Measurements from ENCODE around the gene FBXO8.

FBXO8 gene

GRCh38 chr4:174260099-174260498, 23.4 kb downstream of the FBXO8 start:
- Histone ChIP-seq H3K36me3 (peaks cover 3% of the 10 kb centered on the region), H3K4me3 (ENCODE audit: low read depth, low read length) (no peak overlapping the region)
- DNase-seq, result no peak

GRCh38 chr4:174259580-174259979, 23.9 kb downstream of the FBXO8 start:
- H3K36me3 ChIP-seq, result peaks cover 3% of the 10 kb centered on the region
- no peak for DNase-seq
- H3K4me3 ChIP-seq (ENCODE audit: low read depth, low read length), result no peak overlapping the region
- H3K9me3 ChIP-seq (ENCODE audit: severe bottlenecking), result no peaks in the 10 kb centered on the region
- no peaks in the 10 kb centered on the region for H3K27me3 ChIP-seq (ENCODE audit: insufficient read depth, low read depth, severe bottlenecking)
- H3K27ac ChIP-seq, result no peak overlapping the region
- no peak for TF ChIP-seq CTCF (IDR thresholded peaks at IDR 0.05; ENCODE audit: low read depth, low read length)

More at GRCh38 chr4:174260099-174260498, 23.4 kb downstream of the FBXO8 start:
- Histone ChIP-seq H3K9me3 (ENCODE audit: severe bottlenecking) (no peaks in the 10 kb centered on the region), H3K27ac (no peak overlapping the region), H3K27me3 (ENCODE audit: insufficient read depth, low read depth, severe bottlenecking) (no peaks in the 10 kb centered on the region)
- no peak for TF ChIP-seq CTCF (IDR thresholded peaks at IDR 0.05; ENCODE audit: low read depth, low read length)

GRCh38 chr4:174256277-174256713, 27.2 kb downstream of the FBXO8 start:
- no peak for TF ChIP-seq CTCF (IDR thresholded peaks at IDR 0.05; ENCODE audit: low read depth, low read length)
- H3K9me3 ChIP-seq (ENCODE audit: severe bottlenecking), result no peaks in the 10 kb centered on the region
- no peaks in the 10 kb centered on the region for H3K27me3 ChIP-seq (ENCODE audit: insufficient read depth, low read depth, severe bottlenecking)
- peaks cover 3% of the 10 kb centered on the region; the same call in 1 of the 2 replicates for H3K36me3 ChIP-seq
- DNase-seq, result no peak
- no peak overlapping the region for H3K27ac ChIP-seq
- H3K4me3 ChIP-seq (ENCODE audit: low read depth, low read length), result no peak overlapping the region

GRCh38 chr4:174255786-174256185, 27.7 kb downstream of the FBXO8 start:
- no peak for TF ChIP-seq CTCF (IDR thresholded peaks at IDR 0.05; ENCODE audit: low read depth, low read length)
- Histone ChIP-seq H3K9me3 (ENCODE audit: severe bottlenecking) (no peaks in the 10 kb centered on the region), H3K4me3 (ENCODE audit: low read depth, low read length) (no peak overlapping the region), H3K27me3 (ENCODE audit: insufficient read depth, low read depth, severe bottlenecking) (no peaks in the 10 kb centered on the region), H3K27ac (no peak overlapping the region), H3K36me3 (peaks cover 3% of the 10 kb centered on the region; the same call in 1 of the 2 replicates)
- no peak for DNase-seq

- Histone ChIP-seq H3K9me3 (ENCODE audit: severe bottlenecking) (no peaks in the 10 kb centered on the region), H3K4me3 (ENCODE audit: low read depth, low read length) (no peak overlapping the region), H3K27ac (no peak overlapping the region), H3K27me3 (ENCODE audit: insufficient read depth, low read depth, severe bottlenecking) (no peaks in the 10 kb centered on the region), H3K36me3 (peaks cover 3% of the 10 kb centered on the region; the same call in 1 of the 2 replicates)
- TF ChIP-seq CTCF (IDR thresholded peaks at IDR 0.05; ENCODE audit: low read depth, low read length), result no peak
- no peak for DNase-seq
Observed at GRCh38 chr4:174255374-174255773, 28.1 kb downstream of the FBXO8 start.

- DNase-seq, result no peak
- TF ChIP-seq CTCF (IDR thresholded peaks at IDR 0.05; ENCODE audit: low read depth, low read length), result no peak
- H3K4me3 ChIP-seq (ENCODE audit: low read depth, low read length), result no peak overlapping the region
- peaks cover 3% of the 10 kb centered on the region; the same call in 1 of the 2 replicates for H3K36me3 ChIP-seq
- no peaks in the 10 kb centered on the region for H3K9me3 ChIP-seq (ENCODE audit: severe bottlenecking)
- H3K27ac ChIP-seq, result no peak overlapping the region
- H3K27me3 ChIP-seq (ENCODE audit: insufficient read depth, low read depth, severe bottlenecking), result no peaks in the 10 kb centered on the region
Observed at GRCh38 chr4:174254613-174255012, 28.9 kb downstream of the FBXO8 start.
